ENCODE data around the gene PLXNA4.

GRCh38 chr7:132434041-132434440 lies 142.2 kb downstream of the PLXNA4 start:
- TF ChIP-seq, protein P1, sequence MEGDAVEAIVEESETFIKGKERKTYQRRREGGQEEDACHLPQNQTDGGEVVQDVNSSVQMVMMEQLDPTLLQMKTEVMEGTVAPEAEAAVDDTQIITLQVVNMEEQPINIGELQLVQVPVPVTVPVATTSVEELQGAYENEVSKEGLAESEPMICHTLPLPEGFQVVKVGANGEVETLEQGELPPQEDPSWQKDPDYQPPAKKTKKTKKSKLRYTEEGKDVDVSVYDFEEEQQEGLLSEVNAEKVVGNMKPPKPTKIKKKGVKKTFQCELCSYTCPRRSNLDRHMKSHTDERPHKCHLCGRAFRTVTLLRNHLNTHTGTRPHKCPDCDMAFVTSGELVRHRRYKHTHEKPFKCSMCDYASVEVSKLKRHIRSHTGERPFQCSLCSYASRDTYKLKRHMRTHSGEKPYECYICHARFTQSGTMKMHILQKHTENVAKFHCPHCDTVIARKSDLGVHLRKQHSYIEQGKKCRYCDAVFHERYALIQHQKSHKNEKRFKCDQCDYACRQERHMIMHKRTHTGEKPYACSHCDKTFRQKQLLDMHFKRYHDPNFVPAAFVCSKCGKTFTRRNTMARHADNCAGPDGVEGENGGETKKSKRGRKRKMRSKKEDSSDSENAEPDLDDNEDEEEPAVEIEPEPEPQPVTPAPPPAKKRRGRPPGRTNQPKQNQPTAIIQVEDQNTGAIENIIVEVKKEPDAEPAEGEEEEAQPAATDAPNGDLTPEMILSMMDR (IDR thresholded peaks at IDR 0.05): no peak
- no peak for TF ChIP-seq POLR2A (IDR thresholded peaks at IDR 0.05)
